C4-2B (cell line): ENCODE data around the gene CPNE6.
"Not testable (repeated sequence)": the region's sequence is repeated elsewhere in the genome, so short reads cannot be mapped to it uniquely, and the experiment has no call there.

ENCODE experiments used
- CTCF ChIP-seq: fragments of 450-650 bp; conservative IDR thresholded peaks from 2 replicates; pipeline ENCODE4 v1.5.1; 2017; ENCODE audit warnings: mild to moderate bottlenecking
- ZFX ChIP-seq: fragments of 450-650 bp; IDR thresholded peaks from 2 replicates; pipeline ENCODE4 v1.6.1; 2017

- not testable (repeated sequence) for TF ChIP-seq CTCF, ZFX
Measured at GRCh38 chr14:24049002-24049401, 22.4 kb upstream of the CPNE6 start.
